Measurements from ENCODE around the gene MIR17HG. TPM values are rescaled to one million over a fixed set of nuclear protein-coding genes. Genes with fewer than 3 reads are reported as not detected.

MIR17HG gene
- total RNA-seq, 1 donor from 2014 or later = 3.3 TPM

GRCh38 chr13:91384896-91385295 is 37.4 kb downstream of the MIR17HG start:
- Mint-ChIP-seq H3K27ac (ENCODE audit: unreplicated experiment) (no peak overlapping the region), H3K27me3 (ENCODE audit: unreplicated experiment) (no peaks in the 10 kb centered on the region), H3K9me3 (ENCODE audit: unreplicated experiment) (no peaks in the 10 kb centered on the region), H3K4me3 (ENCODE audit: unreplicated experiment) (no peak overlapping the region), H3K4me1 (ENCODE audit: unreplicated experiment) (no peaks in the 10 kb centered on the region), H3K36me3 (ENCODE audit: low read depth, unreplicated experiment) (no peaks in the 10 kb centered on the region)
- no peak for TF ChIP-seq CTCF (IDR thresholded peaks at IDR 0.05; ENCODE audit: unreplicated experiment)
- DNase-seq (ENCODE audit: low spot score) = no peak

- no peak for TF ChIP-seq CTCF (IDR thresholded peaks at IDR 0.05; ENCODE audit: unreplicated experiment)
- Mint-ChIP-seq H3K27me3 (ENCODE audit: unreplicated experiment) (peaks cover 4% of the 10 kb centered on the region), H3K4me3 (ENCODE audit: unreplicated experiment) (no peak overlapping the region), H3K9me3 (ENCODE audit: unreplicated experiment) (no peaks in the 10 kb centered on the region), H3K36me3 (ENCODE audit: low read depth, unreplicated experiment) (no peaks in the 10 kb centered on the region), H3K27ac (ENCODE audit: unreplicated experiment) (no peak overlapping the region), H3K4me1 (ENCODE audit: unreplicated experiment) (no peaks in the 10 kb centered on the region)
- DNase-seq (ENCODE audit: low spot score) = no peak
Observed at GRCh38 chr13:91389186-91389585, 41.7 kb downstream of the MIR17HG start.

GRCh38 chr13:91397595-91397994 is 50.1 kb downstream of the MIR17HG start:
- Mint-ChIP-seq H3K4me1 (ENCODE audit: unreplicated experiment) (peaks cover 4% of the 10 kb centered on the region), H3K4me3 (ENCODE audit: unreplicated experiment) (no peak overlapping the region)

GRCh38 chr13:91398413-91399188 is 51.1 kb downstream of the MIR17HG start, which contains the start of gene GPC5:
Gene GPC5, plus strand, starts transcription at chr13:91398621.
- TF ChIP-seq CTCF (IDR thresholded peaks at IDR 0.05; ENCODE audit: unreplicated experiment) = no peak
- no peaks in the 10 kb centered on the region for H3K36me3 Mint-ChIP-seq (ENCODE audit: low read depth, unreplicated experiment)
- H3K27me3 Mint-ChIP-seq (ENCODE audit: unreplicated experiment) = peaks cover 8% of the 10 kb centered on the region
- peak within 1 kb of the TSS; percentile 84 for H3K4me3 Mint-ChIP-seq (ENCODE audit: unreplicated experiment)
- peak; percentile 84 for DNase-seq (ENCODE audit: low spot score)
- H3K9me3 Mint-ChIP-seq (ENCODE audit: unreplicated experiment) = no peaks in the 10 kb centered on the region
- peaks cover 4% of the 10 kb centered on the region for H3K4me1 Mint-ChIP-seq (ENCODE audit: unreplicated experiment)
- no peak within 1 kb of the TSS for H3K27ac Mint-ChIP-seq (ENCODE audit: unreplicated experiment)

More at GRCh38 chr13:91397595-91397994, 50.1 kb downstream of the MIR17HG start:
- Mint-ChIP-seq H3K36me3 (ENCODE audit: low read depth, unreplicated experiment) (no peaks in the 10 kb centered on the region), H3K9me3 (ENCODE audit: unreplicated experiment) (no peaks in the 10 kb centered on the region), H3K27me3 (ENCODE audit: unreplicated experiment) (peaks cover 8% of the 10 kb centered on the region), H3K27ac (ENCODE audit: unreplicated experiment) (no peak overlapping the region)
- no peak for DNase-seq (ENCODE audit: low spot score)
- no peak for TF ChIP-seq CTCF (IDR thresholded peaks at IDR 0.05; ENCODE audit: unreplicated experiment)

Data from endothelial cell (in vitro differentiated cells).